ENCODE results near the gene DLGAP5.
A peak's percentile ranks its signal among the peaks of the same experiment; 100 is the strongest.

The DLGAP5 gene

DNA sequence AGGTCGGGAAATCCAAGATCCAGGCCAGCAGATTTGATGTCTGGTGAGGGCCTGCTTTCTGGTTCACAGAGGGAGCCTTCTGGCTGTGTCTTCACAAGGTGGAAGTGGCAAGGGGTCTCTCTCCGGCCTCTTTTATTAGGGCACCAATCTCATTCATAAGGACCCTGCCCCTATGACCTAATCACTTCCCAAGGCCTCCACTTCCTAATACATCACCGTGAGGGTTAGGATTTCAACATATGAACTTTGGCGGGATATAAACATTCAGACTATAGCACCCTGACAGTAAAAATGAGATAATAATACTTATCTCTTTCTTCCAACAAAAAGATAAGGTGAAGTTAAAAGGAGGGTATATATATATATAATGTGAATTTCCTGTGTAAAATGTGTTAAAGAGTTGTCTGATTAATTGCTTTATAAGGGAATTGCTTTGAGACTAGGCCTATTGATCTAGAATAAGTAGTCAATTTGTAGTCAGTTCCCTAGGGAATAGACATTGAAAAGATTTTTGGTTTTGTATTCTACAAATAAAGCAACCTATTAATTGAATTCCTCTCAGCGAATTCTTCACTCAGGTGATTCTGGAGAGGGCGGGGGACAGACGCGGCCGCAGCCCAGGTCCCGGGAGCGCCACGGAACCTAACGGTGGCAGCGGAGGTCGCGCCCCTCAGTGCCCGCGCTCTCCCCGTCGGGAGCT is 62.8 kb downstream of the DLGAP5 start:
- peak overlapping the region; percentile 88 for H2AFZ ChIP-seq (ENCODE audit: low read depth, low read length, severe bottlenecking)

DNA sequence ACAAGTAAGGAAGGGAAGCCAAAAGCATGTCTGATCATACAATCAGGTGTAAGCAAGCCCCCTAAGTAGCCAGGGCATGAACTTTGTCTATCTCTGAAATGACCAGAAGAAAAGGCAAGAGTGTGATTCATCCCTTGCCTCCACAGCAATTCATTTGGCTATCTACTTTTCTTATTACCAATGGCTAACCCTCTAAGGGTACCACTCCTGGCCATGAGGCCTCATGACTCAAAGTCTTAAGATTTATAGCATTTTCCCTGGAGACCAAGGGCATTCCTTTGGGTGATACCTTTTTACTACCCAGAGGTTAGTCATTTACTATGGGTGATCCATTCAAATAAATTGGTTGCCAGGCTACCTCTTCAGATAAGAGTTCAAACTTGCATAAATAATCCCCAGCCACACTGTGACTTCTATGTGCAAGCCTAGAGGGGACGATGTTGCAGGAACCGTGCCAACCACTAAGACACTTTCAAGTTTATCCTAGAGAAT is 63.9 kb downstream of the DLGAP5 start:
- H4K20me1 ChIP-seq (ENCODE audit: low read depth, low read length), result no peaks in the 10 kb centered on the region
- no peaks in the 10 kb centered on the region for H3K27me3 ChIP-seq (ENCODE audit: low read length)
- H3K4me2 ChIP-seq (ENCODE audit: low read depth, low read length, poor library complexity, severe bottlenecking), result no peak overlapping the region
- H2AFZ ChIP-seq (ENCODE audit: low read depth, low read length, severe bottlenecking), result no peak overlapping the region
- no peak overlapping the region for H3K27ac ChIP-seq (ENCODE audit: low read depth, low read length)
- H3K79me2 ChIP-seq (ENCODE audit: insufficient read depth, low read length), result no peaks in the 10 kb centered on the region
- H3K9ac ChIP-seq (ENCODE audit: low read length), result no peak overlapping the region
- H3K4me3 ChIP-seq (ENCODE audit: insufficient read depth, low read length, poor library complexity, severe bottlenecking), result no peak overlapping the region
- H3K36me3 ChIP-seq (ENCODE audit: low read length), result no peaks in the 10 kb centered on the region
- no peaks in the 10 kb centered on the region for H3K9me2 ChIP-seq (replicated peaks; ENCODE audit: insufficient read depth, low read length)
- TF ChIP-seq, protein P1, sequence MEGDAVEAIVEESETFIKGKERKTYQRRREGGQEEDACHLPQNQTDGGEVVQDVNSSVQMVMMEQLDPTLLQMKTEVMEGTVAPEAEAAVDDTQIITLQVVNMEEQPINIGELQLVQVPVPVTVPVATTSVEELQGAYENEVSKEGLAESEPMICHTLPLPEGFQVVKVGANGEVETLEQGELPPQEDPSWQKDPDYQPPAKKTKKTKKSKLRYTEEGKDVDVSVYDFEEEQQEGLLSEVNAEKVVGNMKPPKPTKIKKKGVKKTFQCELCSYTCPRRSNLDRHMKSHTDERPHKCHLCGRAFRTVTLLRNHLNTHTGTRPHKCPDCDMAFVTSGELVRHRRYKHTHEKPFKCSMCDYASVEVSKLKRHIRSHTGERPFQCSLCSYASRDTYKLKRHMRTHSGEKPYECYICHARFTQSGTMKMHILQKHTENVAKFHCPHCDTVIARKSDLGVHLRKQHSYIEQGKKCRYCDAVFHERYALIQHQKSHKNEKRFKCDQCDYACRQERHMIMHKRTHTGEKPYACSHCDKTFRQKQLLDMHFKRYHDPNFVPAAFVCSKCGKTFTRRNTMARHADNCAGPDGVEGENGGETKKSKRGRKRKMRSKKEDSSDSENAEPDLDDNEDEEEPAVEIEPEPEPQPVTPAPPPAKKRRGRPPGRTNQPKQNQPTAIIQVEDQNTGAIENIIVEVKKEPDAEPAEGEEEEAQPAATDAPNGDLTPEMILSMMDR (IDR thresholded peaks at IDR 0.05; ENCODE audit: insufficient read depth, low read length, poor library complexity, severe bottlenecking), result no peak
- TF ChIP-seq EZH2phosphoT487 (conservative IDR thresholded peaks at IDR 0.05; ENCODE audit: low read length), result no peak
- peaks cover 9% of the 10 kb centered on the region for H3F3A ChIP-seq (ENCODE audit: insufficient read depth)
- H3K9me3 ChIP-seq (ENCODE audit: insufficient read depth, low read length), result no peaks in the 10 kb centered on the region

More for the DNA sequence above, 62.8 kb downstream of the DLGAP5 start:
- Histone ChIP-seq H3K79me2 (ENCODE audit: insufficient read depth, low read length) (no peaks in the 10 kb centered on the region), H3K4me3 (ENCODE audit: insufficient read depth, low read length, poor library complexity, severe bottlenecking) (peak overlapping the region; percentile 57), H3K27ac (ENCODE audit: low read depth, low read length) (no peak overlapping the region), H3K9me3 (ENCODE audit: insufficient read depth, low read length) (no peaks in the 10 kb centered on the region), H3K27me3 (ENCODE audit: low read length) (no peaks in the 10 kb centered on the region), H3K9me2 (replicated peaks; ENCODE audit: insufficient read depth, low read length) (no peaks in the 10 kb centered on the region), H3K9ac (ENCODE audit: low read length) (peak overlapping the region; percentile 60), H3K4me2 (ENCODE audit: low read depth, low read length, poor library complexity, severe bottlenecking) (peak overlapping the region; percentile 71), H4K20me1 (ENCODE audit: low read depth, low read length) (no peaks in the 10 kb centered on the region), H3F3A (ENCODE audit: insufficient read depth) (peaks cover 9% of the 10 kb centered on the region), H3K36me3 (ENCODE audit: low read length) (no peaks in the 10 kb centered on the region)
- TF ChIP-seq, protein P1 (IDR thresholded peaks at IDR 0.05; ENCODE audit: insufficient read depth, low read length, poor library complexity, severe bottlenecking), result no peak
- TF ChIP-seq EZH2phosphoT487 (conservative IDR thresholded peaks at IDR 0.05; ENCODE audit: low read length), result no peak

DNA sequence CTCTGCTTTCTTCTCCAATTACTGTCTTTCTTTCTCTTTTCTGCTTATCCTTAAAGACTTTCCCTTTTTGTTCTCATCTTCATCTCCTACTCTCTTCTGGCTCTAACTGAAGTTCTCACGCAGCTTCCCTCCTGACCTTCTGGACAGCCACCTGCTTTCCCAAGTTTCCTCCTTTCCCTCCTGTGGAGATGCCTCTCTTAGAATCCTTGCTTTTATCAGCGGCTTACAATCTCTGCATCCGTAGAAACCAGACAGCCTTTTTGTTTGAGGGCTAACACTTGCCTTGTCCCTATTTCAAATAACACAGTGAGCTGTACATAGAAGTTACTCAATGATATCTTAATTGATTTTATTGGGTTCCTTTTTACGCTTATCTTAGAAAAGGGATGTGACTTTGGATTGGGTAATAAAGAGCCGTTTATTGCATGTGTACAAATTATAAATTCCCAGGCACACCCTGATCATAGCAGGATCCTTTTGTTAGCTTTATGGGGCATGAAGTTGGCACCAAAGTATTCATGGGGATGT is 64.4 kb downstream of the DLGAP5 start:
- H4K20me1 ChIP-seq (ENCODE audit: low read depth, low read length), result no peaks in the 10 kb centered on the region
- no peak overlapping the region for H3K27ac ChIP-seq (ENCODE audit: low read depth, low read length)
- H3K9me2 ChIP-seq (replicated peaks; ENCODE audit: insufficient read depth, low read length), result no peaks in the 10 kb centered on the region
- no peaks in the 10 kb centered on the region for H3K36me3 ChIP-seq (ENCODE audit: low read length)
- no peak overlapping the region for H2AFZ ChIP-seq (ENCODE audit: low read depth, low read length, severe bottlenecking)
- H3K4me2 ChIP-seq (ENCODE audit: low read depth, low read length, poor library complexity, severe bottlenecking), result no peak overlapping the region
- H3K27me3 ChIP-seq (ENCODE audit: low read length), result no peaks in the 10 kb centered on the region
- H3K79me2 ChIP-seq (ENCODE audit: insufficient read depth, low read length), result no peaks in the 10 kb centered on the region
- no peaks in the 10 kb centered on the region for H3K9me3 ChIP-seq (ENCODE audit: insufficient read depth, low read length)
- H3F3A ChIP-seq (ENCODE audit: insufficient read depth), result peaks cover 6% of the 10 kb centered on the region
- TF ChIP-seq, protein P1 (IDR thresholded peaks at IDR 0.05; ENCODE audit: insufficient read depth, low read length, poor library complexity, severe bottlenecking), result no peak
- no peak for TF ChIP-seq EZH2phosphoT487 (conservative IDR thresholded peaks at IDR 0.05; ENCODE audit: low read length)
- no peak overlapping the region for H3K4me3 ChIP-seq (ENCODE audit: insufficient read depth, low read length, poor library complexity, severe bottlenecking)
- no peak overlapping the region for H3K9ac ChIP-seq (ENCODE audit: low read length)
